ENCODE results near the gene NAP1L4.

NAP1L4 gene

GRCh38 chr11:2902784-2903671, 89.1 kb downstream of the NAP1L4 start:
- DNase-seq = no peak

GRCh38 chr11:2901854-2902783, 90.0 kb downstream of the NAP1L4 start:
- peak; percentile 76 to 87 for DNase-seq

DNA sequence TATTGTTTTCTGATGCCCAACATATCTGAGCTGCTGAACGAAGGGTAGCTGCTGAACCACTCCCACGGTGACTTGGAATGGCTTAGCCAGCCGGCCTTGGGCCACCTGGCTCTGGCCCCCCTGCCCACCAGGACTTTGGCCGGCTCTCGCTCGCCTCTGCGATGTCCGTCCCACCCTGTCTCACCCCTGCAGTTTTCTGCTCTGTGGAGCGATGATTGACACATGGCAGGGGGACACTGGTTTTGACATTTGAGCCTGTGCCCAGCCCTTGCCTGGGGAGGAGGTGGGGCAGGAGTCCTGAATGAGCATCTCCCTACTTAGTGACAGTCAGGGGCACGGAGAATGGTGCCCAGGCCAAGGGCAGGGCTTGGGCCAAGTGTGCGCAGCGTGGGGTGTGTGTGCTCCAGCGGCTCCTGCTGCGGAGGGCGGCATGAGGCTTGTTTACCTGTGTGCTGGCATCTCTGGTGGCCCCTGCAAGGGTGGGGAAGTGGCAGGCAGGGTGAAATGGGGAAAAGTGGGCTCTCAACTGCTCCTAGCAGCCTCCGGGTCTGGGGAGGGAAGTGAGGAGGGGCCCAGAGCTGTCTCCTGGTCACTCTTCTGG, 90.8 kb downstream of the NAP1L4 start:
- no peak for DNase-seq

DNA sequence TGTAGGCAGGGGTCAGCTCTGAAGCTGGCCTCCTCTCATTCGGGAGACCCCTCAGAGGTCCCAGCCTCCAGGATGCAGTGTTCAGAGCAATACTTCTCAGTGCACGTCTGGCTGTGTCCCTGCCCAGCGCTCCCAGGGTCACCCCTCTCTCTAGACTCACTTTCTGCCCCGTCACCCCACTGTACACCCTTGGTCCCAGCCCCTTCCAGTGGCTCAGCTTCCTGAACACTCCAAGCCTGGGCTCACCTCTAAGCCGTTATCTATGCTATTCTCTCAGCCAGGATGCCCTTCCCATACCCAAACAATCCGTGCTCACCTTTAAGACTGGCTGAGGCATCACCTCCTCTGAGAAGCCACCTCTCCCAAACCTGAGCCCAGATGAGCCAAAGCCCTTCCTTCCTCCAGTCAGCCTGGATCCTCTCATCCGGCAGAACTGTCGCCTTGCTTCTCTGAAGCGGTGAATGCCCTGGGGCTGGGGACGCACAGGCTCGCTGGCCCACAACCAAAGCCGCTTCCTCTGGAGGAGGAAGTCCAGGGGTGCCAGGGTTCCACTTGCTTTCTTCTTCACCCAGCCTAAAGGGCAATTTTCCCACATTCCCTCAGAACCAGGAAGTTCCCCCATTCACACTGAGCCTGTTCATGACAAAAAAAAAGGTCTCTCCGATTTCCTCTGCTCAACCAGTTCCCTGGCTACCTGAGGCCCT, 92.9 kb downstream of the NAP1L4 start:
- no peak for DNase-seq

- no peak for DNase-seq
Observed at GRCh38 chr11:2898366-2899079, 93.6 kb downstream of the NAP1L4 start.

- no peak for DNase-seq
Observed at GRCh38 chr11:2897048-2897447, 95.1 kb downstream of the NAP1L4 start.

DNA sequence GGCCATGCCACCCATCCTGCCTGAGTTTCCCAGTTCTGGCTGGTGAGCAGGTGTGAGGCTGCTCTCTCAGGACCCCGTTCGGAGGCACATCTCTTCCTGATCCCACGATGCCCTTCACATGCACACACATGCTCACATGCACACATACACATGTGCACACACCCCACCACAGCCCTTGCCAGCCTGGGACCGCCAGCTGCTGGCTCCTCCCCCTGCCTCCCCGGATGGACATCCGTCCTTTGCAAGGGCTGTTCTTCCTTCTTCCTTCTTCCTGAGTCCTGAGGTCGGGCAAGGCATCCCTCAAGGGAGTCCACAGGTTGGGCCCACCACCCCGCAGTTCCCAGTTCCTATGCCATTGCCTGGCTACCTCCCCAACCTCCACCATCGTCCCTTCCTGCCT, 96.1 kb downstream of the NAP1L4 start:
- DNase-seq = no peak
